Epidermal melanocyte (primary cell): Measurements from ENCODE around the gene TRPM3.
"Not testable (repeated sequence)": the region's sequence is repeated elsewhere in the genome, so short reads cannot be mapped to it uniquely, and the experiment has no call there.

ENCODE experiments used
- DNase-seq: peaks from one replicate; pipeline ENCODE4 v3.0.0; 2011; ENCODE audit warnings: low spot score; ENCODE audit not compliant: insufficient read length

The TRPM3 gene

DNA sequence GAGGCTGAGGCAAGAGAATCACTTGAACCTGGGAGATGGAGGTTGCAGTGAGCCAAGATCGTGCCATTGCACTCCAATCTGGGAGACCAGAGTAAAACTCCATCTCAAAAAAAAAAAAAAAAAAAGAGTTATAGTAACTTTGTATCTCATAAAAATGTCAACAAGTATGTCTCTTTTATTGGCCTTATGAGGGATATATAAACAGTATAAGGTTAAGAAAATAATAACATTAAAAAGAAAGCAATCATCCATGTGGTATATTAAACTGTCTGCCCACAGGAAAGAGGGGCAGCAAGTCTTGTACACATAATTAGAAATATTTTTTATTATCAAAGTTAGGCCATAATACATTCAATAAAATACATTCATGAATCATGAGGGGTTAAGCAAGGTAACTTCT, 447.6 kb downstream of the TRPM3 start:
- DNase-seq: no peak

DNA sequence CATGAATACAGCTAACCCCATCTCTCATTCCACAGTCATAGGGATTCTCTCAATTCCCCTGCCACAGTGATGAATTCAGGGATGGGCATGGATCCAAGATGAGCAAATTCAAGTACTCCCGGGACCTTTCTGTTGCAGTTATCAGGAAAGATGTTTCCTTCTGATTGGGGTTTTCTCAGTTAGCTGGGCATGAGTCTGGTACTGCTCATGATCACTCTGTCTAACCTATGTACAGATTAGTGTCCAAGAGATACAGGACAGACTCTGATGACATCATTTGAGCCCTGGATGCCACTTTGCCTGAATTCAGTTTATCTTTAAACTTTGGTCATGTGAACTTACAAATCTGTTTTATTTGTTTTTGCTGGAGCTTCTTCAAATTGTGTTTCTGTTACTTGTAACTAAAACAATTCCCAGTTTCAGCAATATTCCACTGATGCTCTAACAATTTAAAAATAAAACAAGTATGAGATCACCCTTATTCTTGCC, 449.2 kb downstream of the TRPM3 start:
- DNase-seq: no peak

DNA sequence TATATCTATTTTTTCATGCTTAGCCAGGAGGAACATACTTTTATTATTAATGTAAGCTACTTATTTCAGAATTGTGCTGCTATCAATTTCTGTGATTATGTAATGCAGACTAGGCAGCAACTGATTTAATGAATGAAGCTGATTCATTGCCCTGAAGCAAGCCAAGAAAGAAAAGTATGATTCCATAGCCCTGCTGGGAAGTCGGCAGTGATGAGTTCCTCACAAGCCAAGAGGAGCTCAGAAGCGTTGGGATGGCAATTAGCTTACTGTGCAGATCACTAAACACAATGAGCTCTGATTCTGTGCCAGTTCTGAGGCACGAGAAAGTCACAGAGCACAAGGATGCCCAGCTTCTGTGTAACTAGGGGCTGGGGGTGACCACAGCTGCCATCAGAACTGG, 452.7 kb downstream of the TRPM3 start:
- DNase-seq: no peak

DNA sequence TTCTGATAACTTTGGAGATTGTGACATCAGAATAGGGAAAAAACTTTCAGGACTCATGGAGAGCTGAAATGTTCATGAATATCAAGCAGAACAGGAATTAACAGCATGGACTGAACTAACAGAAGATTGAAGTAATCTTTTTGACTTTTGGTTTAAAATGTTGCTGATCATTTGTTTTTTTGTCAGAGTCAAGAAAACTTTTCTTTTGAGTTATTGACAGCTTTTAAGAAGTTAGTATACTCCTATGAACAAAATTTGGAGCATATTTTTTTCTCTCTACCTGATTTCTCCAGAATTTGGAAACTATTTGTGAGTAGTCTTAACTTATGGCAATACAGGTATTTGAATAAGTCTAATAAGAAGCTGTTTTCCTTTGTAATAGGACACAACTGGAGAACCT, 462.7 kb downstream of the TRPM3 start:
- no peak for DNase-seq

DNA sequence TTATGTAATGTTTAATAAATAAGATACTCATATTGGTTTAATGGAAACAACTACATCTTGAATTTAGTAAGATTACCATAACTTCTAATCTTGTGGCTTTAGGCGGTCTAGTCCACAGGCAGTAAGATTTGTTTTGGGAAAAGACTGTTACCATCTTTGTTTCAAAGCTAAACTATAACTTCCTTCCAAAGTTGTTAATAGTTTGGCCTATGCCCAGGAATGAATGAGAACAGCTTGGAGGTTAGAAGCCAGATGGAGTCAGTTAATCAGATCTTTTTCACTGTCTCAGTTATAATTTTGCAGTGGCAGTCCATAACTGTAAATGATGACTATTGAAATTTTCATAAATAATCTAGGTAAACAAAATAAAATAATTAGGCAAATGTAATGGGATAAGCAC, 465.1 kb downstream of the TRPM3 start:
- DNase-seq: no peak

DNA sequence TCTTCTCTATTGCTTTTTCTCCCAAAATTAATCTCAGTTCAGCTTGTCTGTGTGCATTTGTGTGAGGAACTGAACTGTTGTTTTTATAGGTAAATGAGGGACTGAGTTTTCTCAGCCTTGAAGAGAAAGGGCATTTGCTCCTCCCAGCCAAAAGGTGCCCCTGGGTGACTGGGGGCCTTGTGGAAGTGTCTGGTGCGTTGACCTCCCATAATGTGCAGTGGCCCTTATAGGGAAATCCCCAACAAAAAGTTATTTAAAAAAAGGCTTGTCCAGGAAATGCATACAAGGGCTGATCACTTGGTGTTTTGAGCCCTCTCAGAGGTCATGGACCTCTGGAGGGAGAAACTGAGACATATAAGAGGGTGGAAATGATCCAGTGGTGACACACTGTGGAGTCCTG, 467.3 kb downstream of the TRPM3 start:
- DNase-seq: no peak

DNA sequence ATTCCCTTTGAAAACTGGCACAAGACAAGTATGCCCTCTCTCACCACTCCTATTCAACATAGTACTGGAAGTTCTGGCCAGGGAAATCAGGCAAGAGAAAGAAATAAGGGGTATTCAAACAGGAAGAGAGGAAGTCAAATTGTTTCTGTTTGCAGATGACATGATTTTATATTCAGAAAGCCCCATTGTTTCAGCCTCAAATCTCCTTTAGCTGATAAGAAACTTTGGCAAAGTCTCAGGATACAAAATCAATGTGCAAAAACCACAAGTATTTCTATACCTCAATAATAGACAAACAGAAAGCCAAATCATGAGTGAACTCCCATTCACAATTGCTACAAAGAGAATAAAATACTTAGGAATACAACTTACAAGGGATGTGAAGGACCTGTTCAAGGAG, 476.8 kb downstream of the TRPM3 start:
- not testable (repeated sequence) for DNase-seq

DNA sequence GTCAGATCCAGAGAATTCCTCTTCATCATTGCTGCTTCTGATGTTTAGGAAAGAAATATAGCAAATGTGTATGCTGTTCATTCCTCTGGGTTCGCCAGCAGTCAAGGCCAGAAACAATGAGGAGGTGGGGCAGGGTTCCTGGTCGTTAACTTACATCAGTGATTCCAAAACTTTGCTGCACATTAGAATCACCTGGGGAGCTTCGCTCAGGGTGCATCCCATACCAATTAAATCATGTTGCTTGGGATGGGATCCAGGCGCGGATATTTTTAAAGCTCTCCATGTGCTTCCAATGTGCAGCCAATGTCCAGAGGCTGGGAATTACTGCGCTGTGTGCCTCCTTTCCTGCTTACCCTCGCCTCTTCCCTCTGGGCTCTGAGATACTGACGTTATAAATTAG, 479.1 kb downstream of the TRPM3 start:
- no peak for DNase-seq

DNA sequence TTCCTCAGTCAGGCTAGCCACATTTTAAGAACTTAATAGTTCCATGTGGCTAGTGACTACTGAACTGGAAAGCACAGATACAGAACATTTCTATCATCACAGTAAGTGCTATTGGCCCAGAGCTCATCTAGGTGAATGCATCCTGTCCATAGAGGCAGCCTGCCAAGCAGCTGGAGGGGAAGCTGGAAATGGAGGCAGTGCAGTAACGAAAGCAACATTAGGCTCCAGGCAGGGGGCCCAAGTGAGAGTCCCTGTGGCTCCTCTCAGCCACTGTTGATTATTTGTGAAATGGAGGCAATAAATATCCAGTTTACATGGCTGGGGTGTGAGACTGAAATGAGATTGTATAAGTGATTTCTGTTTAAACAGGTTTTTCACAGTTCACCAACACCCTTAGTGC, 479.8 kb downstream of the TRPM3 start:
- DNase-seq: no peak

DNA sequence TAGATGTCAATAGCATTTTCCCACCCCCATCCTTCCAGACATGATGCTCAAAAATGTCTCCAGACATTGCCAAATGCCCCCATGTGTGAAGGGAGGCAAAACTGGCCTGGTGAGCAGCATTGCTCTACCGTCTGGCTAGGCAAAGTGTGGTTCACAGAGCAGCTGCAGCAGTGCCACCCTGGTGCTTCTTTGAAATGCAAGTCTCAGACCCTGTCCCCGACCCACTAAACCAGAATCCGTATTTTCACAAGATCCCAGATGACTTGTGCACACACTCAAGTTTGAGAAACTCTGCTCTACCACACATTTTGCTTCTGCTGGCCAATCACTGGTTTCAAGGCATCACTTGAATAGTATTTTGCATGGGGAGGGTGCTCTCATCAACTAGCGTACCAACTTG, 480.4 kb downstream of the TRPM3 start:
- DNase-seq: no peak

DNA sequence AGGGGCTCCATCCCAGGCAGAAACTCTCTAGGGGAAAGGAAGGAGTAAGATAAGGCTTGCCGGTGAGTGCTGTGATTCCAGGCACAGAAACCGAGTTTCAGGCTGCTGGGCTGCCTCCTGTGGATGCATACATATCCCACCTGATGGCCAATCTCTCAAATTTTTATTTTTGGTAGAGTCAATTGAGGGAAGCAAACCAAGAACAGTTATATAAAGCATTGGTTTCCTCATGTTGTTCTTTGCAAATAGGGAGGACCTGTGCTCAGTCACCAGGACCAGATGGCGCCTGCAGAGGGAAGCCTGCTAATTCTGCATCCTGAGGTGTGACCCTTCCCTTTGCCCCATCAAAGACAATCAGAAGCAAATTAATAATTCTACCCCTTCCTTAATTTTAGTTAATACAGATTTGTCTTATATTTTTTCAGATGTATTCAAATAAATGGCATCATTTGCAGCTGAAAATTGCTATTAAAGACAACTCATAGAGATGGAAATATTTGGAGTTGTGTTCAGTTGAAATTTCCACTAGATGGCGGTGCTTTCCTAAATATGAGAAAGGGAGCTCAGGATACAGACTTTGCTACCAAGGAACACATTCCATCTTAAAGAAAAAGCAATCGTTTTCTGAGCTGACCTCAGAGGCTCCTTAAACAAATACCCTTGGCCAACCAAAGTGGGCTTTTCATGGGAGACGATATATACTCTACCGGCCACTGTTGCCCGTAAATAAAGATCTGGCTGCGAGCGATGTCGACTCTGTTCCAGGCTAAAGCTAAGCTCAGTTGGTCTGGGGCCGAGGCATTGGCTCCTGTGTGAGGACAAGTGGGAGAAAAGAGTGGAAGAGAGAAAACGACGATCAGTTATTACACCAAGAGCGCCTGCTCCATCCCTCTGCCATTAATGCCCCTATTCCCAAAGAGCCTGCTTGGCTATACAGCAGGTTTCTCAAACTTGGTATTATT, 481.3 kb downstream of the TRPM3 start:
- peak; percentile 40 for DNase-seq

DNA sequence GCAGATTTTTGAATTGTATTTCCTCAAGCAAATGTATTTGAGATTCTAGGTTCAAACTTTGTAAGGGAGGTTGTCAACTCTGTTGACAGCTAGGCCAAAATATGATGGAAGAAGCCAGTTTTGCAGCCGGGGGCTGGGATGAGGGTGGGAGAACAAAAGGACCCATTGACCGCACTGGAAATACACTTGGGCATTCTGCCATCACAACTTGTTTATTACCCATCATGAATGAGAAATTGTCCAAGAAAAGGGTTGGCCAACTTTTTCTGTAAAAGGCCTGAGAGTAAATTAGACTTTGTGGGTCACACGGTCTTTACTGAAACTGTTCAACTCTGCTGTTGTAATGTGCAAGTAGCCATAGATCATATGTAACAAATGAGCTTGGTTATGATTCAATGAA, 485.6 kb downstream of the TRPM3 start:
- peak; percentile 42 for DNase-seq

DNA sequence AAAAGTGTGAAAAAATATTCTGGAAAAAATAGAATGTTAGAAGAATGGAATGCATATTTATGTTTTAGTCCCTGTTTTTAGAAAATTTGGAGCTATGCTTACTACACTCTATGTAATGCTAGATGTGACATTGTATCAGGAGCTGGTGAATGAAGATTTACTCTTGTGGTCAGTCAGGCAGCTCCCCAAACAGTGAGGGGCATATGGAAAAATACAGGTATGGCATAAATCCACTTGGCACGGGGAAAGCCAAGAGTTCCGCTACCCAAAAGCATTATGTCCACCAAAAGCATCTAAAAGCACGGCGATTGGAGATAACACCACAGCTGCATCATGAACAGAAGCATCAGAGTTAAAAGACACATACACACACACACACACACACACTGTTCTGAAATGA, 486.7 kb downstream of the TRPM3 start:
- no peak for DNase-seq

DNA sequence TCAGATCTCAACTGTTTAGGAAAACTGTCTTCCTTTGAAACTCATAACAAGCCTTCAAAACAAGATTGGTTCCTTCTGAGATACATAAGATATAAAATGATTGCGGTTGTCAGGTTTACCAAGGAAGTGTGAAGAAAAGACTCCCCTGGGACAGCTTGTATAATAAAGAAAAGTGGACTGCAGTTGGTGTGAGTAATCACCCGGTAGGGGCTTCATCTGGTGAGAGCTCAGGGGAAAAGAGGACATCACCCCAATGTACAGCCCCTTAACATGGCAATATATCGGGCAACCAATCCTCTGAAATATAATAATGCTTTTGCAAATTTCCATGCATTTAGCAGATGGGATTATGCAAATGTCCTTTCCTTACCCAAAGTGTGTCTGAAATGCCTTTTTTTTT, 490.4 kb downstream of the TRPM3 start:
- no peak for DNase-seq

DNA sequence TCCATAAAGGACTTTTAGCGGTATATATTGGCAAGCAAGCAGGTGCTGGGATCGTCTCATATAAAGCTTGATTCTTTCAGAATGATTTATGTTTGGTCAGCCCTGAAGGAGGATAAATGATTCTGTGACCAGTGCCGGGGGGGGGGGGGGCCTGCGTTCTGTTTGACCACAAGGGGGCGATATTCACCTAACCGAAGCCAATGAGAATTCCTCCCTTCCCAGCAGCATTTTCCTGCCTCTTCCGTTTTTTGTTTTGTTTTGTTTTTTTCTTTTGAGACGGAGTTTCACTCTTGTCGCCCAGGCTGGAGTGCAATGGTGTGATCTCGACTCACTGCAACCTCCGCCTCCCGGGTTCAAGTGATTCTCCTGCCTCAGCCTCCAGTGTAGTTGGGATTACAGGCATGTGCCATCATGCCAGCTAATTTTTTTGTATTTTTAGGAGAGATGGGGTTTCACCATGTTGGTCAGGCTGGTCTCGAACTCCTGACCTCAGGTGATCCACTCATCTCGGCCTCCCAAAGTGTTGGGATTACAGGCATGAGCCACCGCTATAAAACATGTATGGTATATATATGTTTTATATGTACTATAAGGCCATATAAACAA, 492.2 kb downstream of the TRPM3 start:
- peak; percentile 27 for DNase-seq

DNA sequence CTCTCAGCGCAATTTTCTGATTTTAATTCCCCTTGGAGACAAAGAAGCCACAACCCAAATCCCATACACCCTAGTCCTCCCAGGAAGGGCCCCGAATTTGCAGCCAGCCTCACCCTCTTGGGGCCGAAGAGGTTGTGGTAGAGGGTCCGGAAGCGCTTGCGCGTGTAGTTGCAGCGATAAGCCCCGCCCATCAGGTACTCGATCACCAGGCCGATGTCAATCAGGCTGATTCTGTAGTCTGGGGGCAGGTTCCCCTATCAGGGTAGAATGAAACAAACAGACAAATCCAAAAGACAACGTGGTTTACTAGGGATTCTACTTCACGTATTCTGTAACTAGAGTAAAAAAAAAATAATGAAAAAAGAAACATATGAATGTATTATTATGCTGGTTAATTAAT, 496.3 kb downstream of the TRPM3 start:
- no peak for DNase-seq

DNA sequence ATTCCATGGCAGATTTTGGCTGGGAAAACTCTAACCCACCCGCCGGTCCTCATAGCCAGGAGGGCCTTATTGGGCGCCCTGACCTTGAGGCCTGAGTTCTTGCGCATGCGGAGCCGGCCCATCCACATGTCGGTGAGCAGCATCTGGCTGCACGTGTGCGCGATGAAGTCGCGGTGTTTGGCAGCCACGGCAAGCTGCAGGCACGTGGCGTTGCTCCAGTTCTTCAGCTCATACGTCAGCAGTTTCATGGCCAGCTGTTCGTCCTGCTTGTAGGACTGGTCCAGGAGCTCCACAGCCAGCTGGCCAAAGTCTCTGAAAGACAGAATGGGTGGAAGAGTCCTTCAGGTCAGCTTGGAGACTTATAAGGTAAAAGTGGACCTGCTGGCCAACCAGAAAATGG, 502.6 kb downstream of the TRPM3 start:
- no peak for DNase-seq

DNA sequence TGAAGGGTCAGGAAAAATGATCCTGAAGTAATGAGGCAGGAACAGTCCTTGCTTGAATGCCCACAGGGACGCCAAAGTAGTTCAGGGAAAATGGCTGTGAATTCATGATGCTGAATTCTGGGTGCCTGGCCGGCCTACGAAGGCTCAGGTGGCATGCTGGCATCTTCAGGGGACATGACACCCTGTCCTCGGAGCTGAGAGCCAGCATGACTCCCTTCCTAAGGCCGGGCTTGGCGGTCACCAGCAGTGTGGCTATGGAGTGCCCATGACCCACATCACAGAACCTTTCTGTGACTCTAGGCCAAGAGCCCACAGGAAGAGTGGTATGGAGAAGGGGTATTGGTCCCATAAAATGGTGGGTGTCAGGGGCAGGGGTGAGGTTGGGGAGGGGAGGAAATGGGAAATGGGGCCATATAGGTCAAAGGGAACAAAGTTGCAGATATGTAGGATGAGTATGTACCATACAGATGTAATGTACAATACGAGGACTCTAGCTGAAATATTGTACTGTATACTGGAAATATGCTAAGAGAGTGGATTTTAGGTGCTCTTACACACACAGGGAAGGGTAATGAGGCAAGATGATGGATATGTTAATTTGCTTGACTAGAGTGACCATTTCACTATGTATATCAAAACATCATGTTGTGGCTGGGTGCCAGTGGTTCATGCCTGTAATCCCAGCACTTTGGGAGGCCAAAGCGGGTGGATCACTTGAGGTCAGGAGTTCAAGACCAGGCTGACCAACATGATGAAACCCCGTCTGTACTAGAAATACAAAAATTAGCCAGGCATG, 504.2 kb downstream of the TRPM3 start:
- no peak for DNase-seq

DNA sequence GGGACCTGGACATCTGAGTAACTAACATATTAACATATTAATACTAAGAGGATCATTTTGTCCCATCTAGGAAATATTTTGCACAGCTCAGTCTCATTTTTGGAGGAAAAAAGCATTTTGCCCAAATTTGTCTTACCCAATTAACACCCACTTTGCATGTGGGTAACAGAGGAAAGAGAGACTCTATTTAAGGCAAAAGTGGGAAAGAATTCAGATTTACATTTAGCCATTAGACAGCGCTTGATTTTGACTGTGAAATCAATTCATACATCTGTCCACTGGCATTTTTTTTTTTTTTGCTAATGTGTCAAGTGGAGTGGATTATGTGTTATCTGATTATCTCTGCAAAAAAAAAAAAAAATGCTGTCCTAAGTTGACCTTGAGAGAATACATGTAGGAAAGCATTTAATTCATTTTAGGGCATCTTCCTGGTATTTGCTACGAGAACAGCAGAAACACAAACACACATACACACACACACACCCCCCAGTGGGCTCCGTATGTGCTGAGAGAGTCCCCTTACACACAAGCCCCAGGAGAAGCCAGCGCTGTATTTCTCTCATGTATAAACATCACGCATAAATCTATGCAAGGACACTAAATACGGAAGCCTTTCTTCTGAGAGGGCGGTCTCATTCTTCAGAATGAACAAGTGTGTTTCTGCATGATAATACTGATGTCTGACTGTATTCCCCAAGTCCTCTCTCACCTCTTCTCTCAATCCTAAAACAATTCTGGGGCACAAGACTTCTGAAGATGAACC, 505.0 kb downstream of the TRPM3 start:
- no peak for DNase-seq

DNA sequence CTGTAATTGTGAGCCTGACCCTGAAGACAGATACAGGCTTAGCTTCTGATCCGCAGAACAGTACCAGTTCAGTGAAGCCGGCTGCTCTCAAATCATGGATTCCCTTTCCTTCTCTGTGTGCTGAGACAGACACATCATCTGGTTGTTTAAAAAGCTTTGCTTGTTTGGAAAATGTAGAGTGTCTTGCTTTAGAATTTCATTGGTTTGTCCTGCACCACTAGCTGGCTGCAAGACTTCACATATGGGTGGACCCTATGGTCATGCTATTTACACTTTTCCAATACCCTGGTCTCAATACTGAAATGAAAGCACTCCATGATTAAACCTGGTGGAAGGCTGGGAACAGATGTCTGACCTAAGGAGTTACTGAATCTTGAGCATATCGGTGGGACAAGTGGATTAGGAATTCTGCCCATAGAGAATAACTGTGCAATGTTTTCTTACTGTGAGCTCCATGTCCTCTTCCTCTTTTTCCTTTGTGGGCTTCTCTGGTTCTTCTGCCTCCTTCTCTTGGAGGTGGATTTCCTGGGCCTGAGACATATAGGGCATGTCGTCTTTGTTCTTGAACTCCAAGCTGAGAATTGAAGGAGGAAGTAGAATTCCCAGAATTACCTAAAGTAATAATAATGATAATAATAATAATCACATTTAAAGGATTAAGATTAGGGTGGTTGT, 505.8 kb downstream of the TRPM3 start:
- DNase-seq: no peak
